T-helper 2 cell treated with Interferon-gamma antibody and Interleukin-4, amounts not matched to agents 100 ng/mL and 5 ng/mL, for 36 hours (primary cell): ENCODE data around the gene CLN5. TPM values are rescaled to one million over a fixed set of nuclear protein-coding genes. Genes with fewer than 3 reads are reported as not detected.

Experiments used
- intact Hi-C: fragments of 100-400 bp; cut with micrococcal nuclease; formaldehyde crosslinking; loops from one replicate; pipeline ENCODE4 v1.15.1; 2023
- total RNA-seq: library from RNA; stranded (reverse); gene quantifications from 2 replicates; pipeline ENCODE4 v1.2.3, GENCODE V29; 2022

The CLN5 gene
- total RNA-seq, 1 donor from 2014 or later = 14.7 TPM

- intact Hi-C loops = loop anchor here (5.0 kb wide), 1 partner anchor 1099 kb away; no protein-coding TSS in a partner anchor
These were observed 16.0 kb upstream of the CLN5 start for GRCh38 chr13:76975863-76976262.

- intact Hi-C loops = loop anchor here (5.0 kb wide), 1 partner anchor 1099 kb away; no protein-coding TSS in a partner anchor
These were observed 15.4 kb upstream of the CLN5 start for GRCh38 chr13:76976490-76976889.

- intact Hi-C loops = loop anchor here (5.0 kb wide), 1 partner anchor 1100 kb away; no protein-coding TSS in a partner anchor
These were observed 15.0 kb upstream of the CLN5 start for GRCh38 chr13:76976929-76977328.

GRCh38 chr13:76980075-76980718, 11.7 kb upstream of the CLN5 start:
- intact Hi-C loops = loop anchor here (1.0 kb wide), 2 partner anchors 11 to 158 kb away; no protein-coding TSS in a partner anchor

- intact Hi-C loops = no loop called here
These were observed 9.8 kb upstream of the CLN5 start for GRCh38 chr13:76982061-76982460.

- intact Hi-C loops = no loop called here
These were observed 8.2 kb upstream of the CLN5 start for GRCh38 chr13:76983676-76984075.

- intact Hi-C loops = loop anchor here (1.0 to 10.0 kb wide), 7 partner anchors 11 to 1664 kb away; partner anchors contain the start of genes KCTD12 and UCHL3
These were observed 467 bp upstream of the CLN5 start for GRCh38 chr13:76991432-76991795.

- intact Hi-C loops = loop anchor here (1.0 to 10.0 kb wide), 6 partner anchors 35 to 1665 kb away; partner anchors contain the start of genes FBXL3, SLAIN1 and UCHL3
These were observed 694 bp downstream of the CLN5 start for GRCh38 chr13:76992548-76993001.

GRCh38 chr13:76993021-76993420, 1.1 kb downstream of the CLN5 start:
- intact Hi-C loops = loop anchor here (2.0 to 10.0 kb wide), 5 partner anchors 482 to 1666 kb away; partner anchors contain the start of genes SLAIN1 and UCHL3

- intact Hi-C loops = loop anchor here (2.0 to 10.0 kb wide), 5 partner anchors 481 to 1666 kb away; partner anchors contain the start of genes SLAIN1 and UCHL3
These were observed 1.6 kb downstream of the CLN5 start for GRCh38 chr13:76993473-76993872.

GRCh38 chr13:76994281-76994680, 2.4 kb downstream of the CLN5 start:
- intact Hi-C loops = loop anchor here (5.0 to 10.0 kb wide), 4 partner anchors 481 to 1667 kb away; partner anchors contain the start of gene UCHL3

GRCh38 chr13:77000475-77000874, 8.6 kb downstream of the CLN5 start:
- intact Hi-C loops = no loop called here

- intact Hi-C loops = no loop called here
These were observed 9.7 kb downstream of the CLN5 start for GRCh38 chr13:77001540-77001939.

- intact Hi-C loops = no loop called here
These were observed 10.2 kb downstream of the CLN5 start for GRCh38 chr13:77001963-77002587.

- intact Hi-C loops = no loop called here
These were observed 10.8 kb downstream of the CLN5 start for GRCh38 chr13:77002590-77003190.

- intact Hi-C loops = loop anchor here (2.0 kb wide), 1 partner anchor 18 kb away; the partner anchor contains the start of gene FBXL3
These were observed 16.5 kb downstream of the CLN5 start for GRCh38 chr13:77008337-77008736.

GRCh38 chr13:77009011-77009410, 17.1 kb downstream of the CLN5 start:
- intact Hi-C loops = loop anchor here (2.0 kb wide), 1 partner anchor 18 kb away; the partner anchor contains the start of gene FBXL3

GRCh38 chr13:77009719-77010118, 17.8 kb downstream of the CLN5 start:
- intact Hi-C loops = loop anchor here (2.0 kb wide), 1 partner anchor 17 kb away; the partner anchor contains the start of gene FBXL3

GRCh38 chr13:77013853-77014542, 22.1 kb downstream of the CLN5 start:
- intact Hi-C loops = loop anchor here (2.0 kb wide), 1 partner anchor 15 kb away; no protein-coding TSS in a partner anchor

GRCh38 chr13:77014906-77015685, 23.2 kb downstream of the CLN5 start:
- intact Hi-C loops = loop anchor here (2.0 kb wide), 1 partner anchor 16 kb away; no protein-coding TSS in a partner anchor
